ENCODE results near the gene SREK1IP1.

SREK1IP1 gene

GRCh38 chr5:64680289-64680688, 88.2 kb downstream of the SREK1IP1 start:
- FAIRE-seq, result no peak

GRCh38 chr5:64678374-64678773, 90.1 kb downstream of the SREK1IP1 start:
- no peak for FAIRE-seq

DNA sequence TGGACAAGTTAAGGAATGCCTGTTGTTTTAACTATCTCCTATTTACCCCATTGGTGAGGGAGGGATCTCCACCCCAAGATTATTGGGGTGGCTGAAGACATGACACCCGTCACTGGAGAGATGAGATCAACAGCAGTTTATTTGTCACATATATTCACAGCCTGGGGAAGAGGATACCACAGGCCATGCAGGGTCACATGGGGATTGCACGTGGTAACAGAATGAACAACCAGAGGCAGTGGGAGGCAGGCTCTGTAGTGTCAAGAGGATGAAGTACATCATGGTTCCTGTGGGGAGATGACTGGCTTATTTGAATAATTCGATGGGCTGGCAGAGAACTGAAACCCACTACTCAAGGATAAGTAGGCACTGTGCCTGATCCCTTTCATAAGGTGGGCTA, 96.8 kb downstream of the SREK1IP1 start:
- FAIRE-seq, result no peak

GRCh38 chr5:64670277-64670676, 98.2 kb downstream of the SREK1IP1 start:
- FAIRE-seq, result no peak

All from islet of Langerhans (tissue), 1 donor.